Measurements from ENCODE around the gene LRRC66. TPM values are rescaled to one million over a fixed set of nuclear protein-coding genes. Genes with fewer than 3 reads are reported as not detected.

LRRC66 gene
- total and polyA plus RNA-seq, 4 experiments from 2014 or later, result 0.08 to 0.41 (median 0.30) TPM; not detected in 1

- Histone ChIP-seq H3K27me3 (ENCODE audit: insufficient read depth, low read length) (no peaks in the 10 kb centered on the region), H3K4me1 (ENCODE audit: insufficient read depth, low read length) (no peaks in the 10 kb centered on the region), H3K9me3 (ENCODE audit: control insufficient read depth in 1 of 2, low read length in 2 of 2) (no peaks in the 10 kb centered on the region), H3K27ac (ENCODE audit: low read depth, low read length) (no peak overlapping the region), H3K4me3 (ENCODE audit: low read length in 2 of 2) (no peak overlapping the region), H3K36me3 (ENCODE audit: insufficient read depth, low read length) (no peaks in the 10 kb centered on the region)
- Mint-ChIP-seq H3K27ac (no peak overlapping the region), H3K27me3 (no peaks in the 10 kb centered on the region), H3K9me3 (no peaks in the 10 kb centered on the region), H3K4me1 (no peaks in the 10 kb centered on the region), H3K36me3 (no peaks in the 10 kb centered on the region), H3K4me3 (no peak overlapping the region)
- POLR2A ChIA-PET (ENCODE audit: partially characterized antibody), result no interaction called here
- CTCF ChIA-PET (ENCODE audit: partially characterized antibody), result interaction anchor here (1.7 kb wide), 1 partner anchor 39 kb away, joined by 3 read pairs; the partner anchor contains the start of gene SGCB
- intact Hi-C loops (cut with micrococcal nuclease), result no loop called here
- no peak for DNase-seq
These were observed 21.3 kb downstream of the LRRC66 start for GRCh38 chr4:51998837-51999236.

DNA sequence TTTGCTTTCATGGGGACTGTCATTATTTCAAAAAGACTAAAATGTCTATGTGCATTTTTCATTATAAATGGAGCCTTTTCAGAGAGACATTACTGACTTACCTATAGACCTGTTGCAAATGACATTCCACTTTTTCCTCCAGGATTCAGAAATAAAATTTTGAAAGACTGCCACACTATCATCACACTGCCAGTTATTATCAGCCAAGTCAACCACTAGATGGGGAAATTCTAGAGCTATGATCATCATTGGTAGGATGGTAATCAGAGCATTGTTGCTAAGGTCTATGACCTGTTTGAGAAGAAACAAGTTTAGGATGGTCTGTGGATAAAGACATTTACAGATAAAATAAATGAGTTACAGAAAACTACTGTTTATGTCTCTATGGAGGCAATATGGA lies 22.5 kb downstream of the LRRC66 start:
- H3K4me3 Mint-ChIP-seq, result no peak overlapping the region
- POLR2A ChIA-PET (ENCODE audit: partially characterized antibody), result no interaction called here
- no peaks in the 10 kb centered on the region for H3K4me1 Mint-ChIP-seq
- no peak for DNase-seq
- no peak overlapping the region for H3K27ac ChIP-seq (ENCODE audit: low read depth, low read length)
- no peaks in the 10 kb centered on the region for H3K36me3 ChIP-seq (ENCODE audit: insufficient read depth, low read length)
- no peaks in the 10 kb centered on the region for H3K9me3 ChIP-seq (ENCODE audit: control insufficient read depth in 1 of 2, low read length in 2 of 2)
- CTCF ChIA-PET (ENCODE audit: partially characterized antibody), result no interaction called here
- peaks cover 0 to 3% of the 10 kb centered on the region in 2 donors for H3K27me3 Mint-ChIP-seq
- no peaks in the 10 kb centered on the region for H3K4me1 ChIP-seq (ENCODE audit: insufficient read depth, low read length)
- no peaks in the 10 kb centered on the region for H3K27me3 ChIP-seq (ENCODE audit: insufficient read depth, low read length)
- H3K36me3 Mint-ChIP-seq, result no peaks in the 10 kb centered on the region
- intact Hi-C loops (cut with micrococcal nuclease), result no loop called here
- no peaks in the 10 kb centered on the region for H3K9me3 Mint-ChIP-seq
- H3K27ac Mint-ChIP-seq, result no peak overlapping the region
- no peak overlapping the region for H3K4me3 ChIP-seq (ENCODE audit: low read length in 2 of 2)

DNA sequence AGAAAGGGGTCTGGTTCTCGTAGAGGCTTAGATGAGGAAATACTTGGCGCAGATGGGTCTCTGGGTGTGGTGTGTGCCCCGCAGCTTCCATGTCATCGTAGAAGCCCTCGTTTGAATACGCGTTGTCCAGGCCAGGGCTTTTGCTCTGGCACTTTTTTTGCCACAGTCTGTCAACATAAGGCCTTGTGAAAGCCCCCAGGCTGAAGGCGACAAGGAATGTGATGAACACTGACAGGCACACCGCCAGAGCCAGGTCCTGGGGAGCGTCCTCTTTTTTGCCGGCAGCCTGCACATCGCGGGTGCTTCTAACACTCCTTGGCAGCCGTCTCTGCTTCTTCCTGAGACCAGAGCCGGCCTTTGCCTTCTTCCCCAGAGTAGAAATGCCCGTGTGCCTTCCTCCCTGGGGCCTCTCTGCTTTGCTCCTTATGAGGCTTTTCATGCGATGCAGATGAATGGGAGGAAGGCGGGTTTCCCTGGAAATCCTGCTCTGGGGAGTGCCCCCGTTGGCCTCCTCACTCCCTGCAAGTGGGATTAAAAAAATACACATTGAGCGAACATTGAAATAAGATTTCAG lies 24.4 kb downstream of the LRRC66 start:
- H3K4me1 Mint-ChIP-seq, result no peaks in the 10 kb centered on the region

DNA sequence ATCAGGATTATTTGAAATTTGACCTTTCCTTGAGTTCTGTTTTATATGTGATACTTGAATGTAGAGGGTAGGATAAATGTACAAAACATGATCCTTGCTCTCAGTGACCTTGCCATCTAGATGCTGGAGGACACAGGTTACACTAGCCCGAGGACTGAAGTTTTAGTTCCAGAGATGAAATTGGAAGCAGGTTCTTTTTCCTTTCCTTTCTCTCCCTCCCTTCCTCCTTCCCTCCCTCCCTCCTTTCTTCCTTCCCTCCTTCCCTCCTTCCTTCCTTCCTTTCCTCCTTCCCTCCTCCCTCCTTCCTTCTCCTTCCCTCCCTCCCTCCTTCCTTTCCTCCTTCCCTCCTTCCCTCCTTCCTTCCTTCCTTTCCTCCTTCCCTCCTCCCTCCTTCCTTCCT lies 54.3 kb downstream of the LRRC66 start:
- Histone ChIP-seq H3K4me3 (ENCODE audit: low read length in 2 of 2) (no peak overlapping the region), H3K36me3 (ENCODE audit: insufficient read depth, low read length) (no peaks in the 10 kb centered on the region), H3K9me3 (ENCODE audit: control insufficient read depth in 1 of 2, low read length in 2 of 2) (no peaks in the 10 kb centered on the region), H3K4me1 (ENCODE audit: insufficient read depth, low read length) (no peaks in the 10 kb centered on the region), H3K27ac (ENCODE audit: low read depth, low read length) (no peak overlapping the region), H3K27me3 (ENCODE audit: insufficient read depth, low read length) (no peaks in the 10 kb centered on the region)
- Mint-ChIP-seq H3K27ac (no peak overlapping the region), H3K9me3 (peaks cover 0 to 11% (median 5%) of the 10 kb centered on the region in 8 donors), H3K36me3 (no peaks in the 10 kb centered on the region), H3K4me3 (no peak overlapping the region), H3K4me1 (no peaks in the 10 kb centered on the region), H3K27me3 (peaks cover 0 to 3% of the 10 kb centered on the region in 2 donors)
- ChIA-PET POLR2A (ENCODE audit: partially characterized antibody) (no interaction called here), CTCF (ENCODE audit: partially characterized antibody) (no interaction called here)
- intact Hi-C loops (cut with micrococcal nuclease), result no loop called here
- no peak for DNase-seq

More for the DNA sequence above, 24.4 kb downstream of the LRRC66 start:
- no peaks in the 10 kb centered on the region for H3K36me3 ChIP-seq (ENCODE audit: insufficient read depth, low read length)
- POLR2A ChIA-PET (ENCODE audit: partially characterized antibody), result interaction anchor here (0.6 kb wide), 1 partner anchor 846 kb away, joined by 3 read pairs; no protein-coding TSS in a partner anchor
- no peak for DNase-seq
- no peak overlapping the region for H3K27ac Mint-ChIP-seq
- H3K4me1 ChIP-seq (ENCODE audit: insufficient read depth, low read length), result no peaks in the 10 kb centered on the region
- H3K27me3 ChIP-seq (ENCODE audit: insufficient read depth, low read length), result no peaks in the 10 kb centered on the region
- intact Hi-C loops (cut with micrococcal nuclease), result no loop called here
- CTCF ChIA-PET (ENCODE audit: partially characterized antibody), result no interaction called here
- no peak overlapping the region for H3K27ac ChIP-seq (ENCODE audit: low read depth, low read length)
- H3K36me3 Mint-ChIP-seq, result no peaks in the 10 kb centered on the region
- peaks cover under 1 to 6% of the 10 kb centered on the region in 2 donors for H3K27me3 Mint-ChIP-seq
- no peaks in the 10 kb centered on the region for H3K9me3 ChIP-seq (ENCODE audit: control insufficient read depth in 1 of 2, low read length in 2 of 2)
- H3K4me3 ChIP-seq (ENCODE audit: low read length in 2 of 2), result no peak overlapping the region
- no peak overlapping the region for H3K4me3 Mint-ChIP-seq
- H3K9me3 Mint-ChIP-seq, result peaks cover 0 to 9% (median 3%) of the 10 kb centered on the region in 8 donors

DNA sequence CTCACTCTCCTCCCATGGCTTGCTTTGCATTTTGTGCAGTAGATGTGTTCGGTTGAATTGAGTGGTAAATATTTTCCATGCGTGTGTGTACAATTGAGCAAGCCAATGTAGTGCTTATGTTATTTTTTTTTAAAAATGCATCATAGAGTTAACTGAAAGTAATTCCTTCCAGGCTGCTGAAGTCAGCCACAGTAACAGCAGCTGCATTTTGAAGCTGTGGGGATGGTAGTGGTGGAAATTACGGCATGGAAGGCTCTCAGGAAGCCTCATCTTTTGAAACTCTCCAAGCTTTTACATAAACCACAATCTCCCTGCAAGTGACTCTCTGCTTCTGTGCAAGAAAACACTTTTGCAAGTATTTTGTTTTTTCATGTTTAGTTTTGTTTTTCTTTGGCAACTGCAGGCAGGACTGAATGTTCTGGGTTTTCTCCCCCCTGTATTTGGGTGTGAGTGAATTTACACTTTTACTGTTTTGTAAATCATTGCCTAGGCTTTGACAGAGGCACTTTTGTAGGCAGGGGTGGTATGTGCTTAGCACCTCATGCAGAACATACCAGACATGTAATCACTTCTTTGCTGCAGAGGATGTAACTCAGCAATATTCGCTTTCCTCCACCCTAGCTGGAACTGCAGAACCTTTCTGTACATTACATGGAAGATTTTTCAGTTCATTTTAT lies 56.2 kb downstream of the LRRC66 start:
- Mint-ChIP-seq H3K27me3 (peaks cover 0 to 3% of the 10 kb centered on the region in 2 donors), H3K36me3 (no peaks in the 10 kb centered on the region), H3K4me1 (no peaks in the 10 kb centered on the region), H3K4me3 (no peak overlapping the region), H3K9me3 (peaks cover 0 to 6% (median 4%) of the 10 kb centered on the region in 8 donors), H3K27ac (no peak overlapping the region)
- no peak for DNase-seq
- POLR2A ChIA-PET (ENCODE audit: partially characterized antibody), result no interaction called here
- CTCF ChIA-PET (ENCODE audit: partially characterized antibody), result no interaction called here
- H3K4me3 ChIP-seq (ENCODE audit: low read length in 2 of 2), result no peak overlapping the region
- H3K36me3 ChIP-seq (ENCODE audit: insufficient read depth, low read length), result no peaks in the 10 kb centered on the region
- no peaks in the 10 kb centered on the region for H3K4me1 ChIP-seq (ENCODE audit: insufficient read depth, low read length)
- intact Hi-C loops (cut with micrococcal nuclease), result no loop called here
- no peak overlapping the region for H3K27ac ChIP-seq (ENCODE audit: low read depth, low read length)
- H3K9me3 ChIP-seq (ENCODE audit: control insufficient read depth in 1 of 2, low read length in 2 of 2), result no peaks in the 10 kb centered on the region
- no peaks in the 10 kb centered on the region for H3K27me3 ChIP-seq (ENCODE audit: insufficient read depth, low read length)

DNA sequence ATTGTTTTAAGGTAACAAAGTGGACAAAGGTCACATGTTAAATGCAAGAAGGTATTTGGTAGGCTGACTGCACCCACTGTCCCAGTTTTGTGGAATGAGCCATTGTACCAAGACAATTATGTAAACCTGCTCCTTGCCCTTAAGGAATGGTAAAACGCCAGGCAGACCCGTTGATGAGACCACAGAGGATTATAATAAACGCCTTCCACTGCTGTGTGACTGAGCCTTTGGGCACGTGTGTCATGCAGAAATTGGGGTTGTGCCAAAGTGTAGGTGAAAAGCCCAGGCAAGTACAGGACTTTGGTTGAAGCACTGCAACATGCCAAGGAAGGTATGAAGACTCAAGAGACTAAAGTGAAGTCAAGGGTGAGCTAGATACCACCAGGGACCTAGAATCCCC lies 59.7 kb downstream of the LRRC66 start:
- Histone ChIP-seq H3K36me3 (ENCODE audit: insufficient read depth, low read length) (no peaks in the 10 kb centered on the region), H3K27ac (ENCODE audit: low read depth, low read length) (no peak overlapping the region), H3K4me1 (ENCODE audit: insufficient read depth, low read length) (no peaks in the 10 kb centered on the region), H3K4me3 (ENCODE audit: low read length in 2 of 2) (no peak overlapping the region), H3K27me3 (ENCODE audit: insufficient read depth, low read length) (no peaks in the 10 kb centered on the region), H3K9me3 (ENCODE audit: control insufficient read depth in 1 of 2, low read length in 2 of 2) (no peaks in the 10 kb centered on the region)
- no peak overlapping the region for H3K27ac Mint-ChIP-seq
- no peaks in the 10 kb centered on the region for H3K36me3 Mint-ChIP-seq
- POLR2A ChIA-PET (ENCODE audit: partially characterized antibody), result no interaction called here
- peaks cover 3 to 6% of the 10 kb centered on the region in 2 donors for H3K27me3 Mint-ChIP-seq
- H3K4me3 Mint-ChIP-seq, result no peak overlapping the region
- DNase-seq, result no peak
- CTCF ChIA-PET (ENCODE audit: partially characterized antibody), result no interaction called here
- no peaks in the 10 kb centered on the region for H3K4me1 Mint-ChIP-seq
- peaks cover 0 to 6% (median 0%) of the 10 kb centered on the region in 8 donors for H3K9me3 Mint-ChIP-seq
- intact Hi-C loops (cut with micrococcal nuclease), result no loop called here

- H3K36me3 Mint-ChIP-seq, result no peaks in the 10 kb centered on the region
- intact Hi-C loops (cut with micrococcal nuclease), result no loop called here
- CTCF ChIA-PET (ENCODE audit: partially characterized antibody), result no interaction called here
- Histone ChIP-seq H3K4me1 (ENCODE audit: insufficient read depth, low read length) (no peaks in the 10 kb centered on the region), H3K4me3 (ENCODE audit: low read length in 2 of 2) (no peak overlapping the region), H3K36me3 (ENCODE audit: insufficient read depth, low read length) (no peaks in the 10 kb centered on the region), H3K27ac (ENCODE audit: low read depth, low read length) (no peak overlapping the region), H3K9me3 (ENCODE audit: control insufficient read depth in 1 of 2, low read length in 2 of 2) (no peaks in the 10 kb centered on the region), H3K27me3 (ENCODE audit: insufficient read depth, low read length) (no peaks in the 10 kb centered on the region)
- no peak overlapping the region for H3K27ac Mint-ChIP-seq
- no peaks in the 10 kb centered on the region for H3K4me1 Mint-ChIP-seq
- POLR2A ChIA-PET (ENCODE audit: partially characterized antibody), result no interaction called here
- peaks cover 3 to 11% of the 10 kb centered on the region in 2 donors for H3K27me3 Mint-ChIP-seq
- H3K9me3 Mint-ChIP-seq, result peaks cover 0 to 7% (median 2%) of the 10 kb centered on the region in 8 donors
- DNase-seq, result no peak
- H3K4me3 Mint-ChIP-seq, result no peak overlapping the region
These were observed 61.8 kb downstream of the LRRC66 start for GRCh38 chr4:51958199-51958968.
